NCI-H774 (cell line): ENCODE measurements around the gene FSD1.

Experiments
- DNase-seq: peaks from one replicate; lab custom pipeline; 2025; lab: John Stamatoyannopoulos, UW

The FSD1 gene

DNA sequence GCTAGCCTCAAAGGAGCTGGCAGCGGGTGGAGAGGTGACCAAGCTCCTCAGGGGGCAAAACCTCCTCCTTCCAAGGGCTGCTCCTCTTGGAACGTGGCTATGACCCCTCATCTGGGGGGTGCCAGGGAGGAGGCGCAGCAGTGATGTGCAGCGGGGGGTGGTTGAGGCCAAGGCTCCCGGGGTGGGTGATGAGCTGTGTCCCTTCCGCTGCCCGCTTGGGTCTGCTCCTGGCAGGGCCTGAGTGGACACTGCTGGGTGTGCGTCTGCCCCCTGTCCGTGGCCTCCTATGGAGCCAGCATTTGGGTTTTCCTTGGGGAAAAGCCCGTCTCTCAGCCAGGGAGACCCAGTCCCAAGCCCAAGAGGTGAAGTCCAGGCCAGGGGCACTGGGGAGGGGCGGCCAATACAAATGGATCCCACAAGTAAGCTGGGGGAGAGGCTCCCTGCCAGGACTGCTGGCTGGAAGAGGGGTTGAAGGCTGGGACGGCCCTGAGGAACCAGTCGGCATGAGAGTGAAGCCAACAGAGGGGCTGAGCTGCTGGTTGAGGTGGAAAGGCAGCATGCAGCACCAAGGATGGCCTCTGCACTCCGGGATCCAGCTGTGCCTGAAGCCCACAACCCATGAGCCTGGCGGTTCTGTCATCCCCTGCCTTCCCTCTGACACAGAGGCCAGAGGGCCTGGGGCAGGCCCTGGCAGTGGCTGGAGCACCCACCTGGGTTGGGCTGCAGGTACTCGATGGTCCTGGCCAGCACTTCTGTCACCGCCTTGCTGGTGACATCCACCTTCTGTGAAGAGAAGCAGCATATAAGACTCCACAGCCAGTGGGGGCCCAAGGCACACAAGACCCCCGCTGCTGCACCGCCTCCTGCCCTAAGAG lies 61.6 kb downstream of the FSD1 start:
- DNase-seq = no peak

DNA sequence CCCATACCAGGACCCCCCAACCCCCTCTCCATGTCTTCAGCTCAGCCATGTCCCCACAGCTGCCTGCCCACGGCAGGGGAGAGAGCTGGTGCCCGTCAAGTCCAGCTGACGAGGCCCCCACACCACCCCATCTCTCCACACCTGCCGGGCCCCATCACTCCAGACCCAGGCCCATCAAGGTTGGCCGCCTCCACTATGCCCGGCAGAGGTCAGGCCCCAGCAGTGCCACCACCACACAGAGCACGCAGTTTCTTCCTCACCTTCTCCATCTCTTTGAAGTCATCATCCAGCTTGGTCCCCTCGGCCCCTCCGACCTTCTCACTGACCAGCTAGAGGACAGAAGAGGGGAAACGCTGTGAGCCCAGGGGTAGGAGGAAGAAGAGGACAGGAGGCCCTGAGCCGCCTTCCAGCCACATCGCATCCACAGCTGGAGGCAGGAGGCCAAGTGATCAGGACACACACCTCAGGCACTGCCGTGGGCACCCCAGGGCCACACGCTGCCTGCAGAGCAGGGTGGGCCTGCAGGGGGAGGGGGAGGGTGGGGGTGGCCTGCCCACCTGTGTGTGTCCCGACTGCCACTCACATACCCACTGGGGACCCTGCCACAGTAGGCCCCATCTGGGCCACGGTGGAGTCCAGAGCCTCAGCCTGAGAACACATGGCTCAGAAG lies 62.4 kb downstream of the FSD1 start:
- no peak for DNase-seq

DNA sequence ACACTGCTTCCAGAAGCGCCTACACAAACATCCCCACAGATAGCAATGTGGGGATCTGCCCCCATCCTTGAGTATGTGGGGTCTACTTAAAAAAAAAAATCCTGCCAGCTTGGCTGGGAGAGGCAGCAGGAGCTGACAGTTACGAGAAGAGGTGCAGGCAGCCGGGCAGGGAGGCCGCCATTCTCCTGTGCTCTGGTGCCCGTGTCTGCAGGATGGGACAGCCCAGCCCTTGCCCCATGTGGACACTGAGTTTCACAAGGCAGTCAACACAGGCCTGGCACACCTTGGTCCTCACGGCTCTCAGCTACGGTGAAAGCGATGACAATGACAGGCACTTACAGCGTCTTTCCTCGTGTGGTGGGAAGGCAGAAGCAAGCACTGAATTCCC lies 62.9 kb downstream of the FSD1 start:
- DNase-seq = no peak

DNA sequence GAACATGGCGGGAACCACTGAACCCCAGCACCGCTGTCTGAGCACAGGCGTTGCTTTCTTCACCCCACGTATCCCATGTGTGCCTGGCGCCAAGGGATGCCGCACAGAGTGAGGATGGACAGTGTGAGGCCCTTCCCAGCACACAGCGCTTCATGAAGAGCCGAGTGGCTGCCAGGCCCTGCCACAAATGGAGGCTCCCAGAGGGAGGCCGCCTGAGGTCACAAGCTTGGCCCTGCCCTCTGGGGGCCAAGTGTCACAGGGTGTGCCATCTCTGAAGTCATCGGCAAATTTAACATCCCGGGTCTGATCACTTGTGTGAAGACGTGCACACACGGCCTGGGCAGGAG lies 63.4 kb downstream of the FSD1 start:
- no peak for DNase-seq

DNA sequence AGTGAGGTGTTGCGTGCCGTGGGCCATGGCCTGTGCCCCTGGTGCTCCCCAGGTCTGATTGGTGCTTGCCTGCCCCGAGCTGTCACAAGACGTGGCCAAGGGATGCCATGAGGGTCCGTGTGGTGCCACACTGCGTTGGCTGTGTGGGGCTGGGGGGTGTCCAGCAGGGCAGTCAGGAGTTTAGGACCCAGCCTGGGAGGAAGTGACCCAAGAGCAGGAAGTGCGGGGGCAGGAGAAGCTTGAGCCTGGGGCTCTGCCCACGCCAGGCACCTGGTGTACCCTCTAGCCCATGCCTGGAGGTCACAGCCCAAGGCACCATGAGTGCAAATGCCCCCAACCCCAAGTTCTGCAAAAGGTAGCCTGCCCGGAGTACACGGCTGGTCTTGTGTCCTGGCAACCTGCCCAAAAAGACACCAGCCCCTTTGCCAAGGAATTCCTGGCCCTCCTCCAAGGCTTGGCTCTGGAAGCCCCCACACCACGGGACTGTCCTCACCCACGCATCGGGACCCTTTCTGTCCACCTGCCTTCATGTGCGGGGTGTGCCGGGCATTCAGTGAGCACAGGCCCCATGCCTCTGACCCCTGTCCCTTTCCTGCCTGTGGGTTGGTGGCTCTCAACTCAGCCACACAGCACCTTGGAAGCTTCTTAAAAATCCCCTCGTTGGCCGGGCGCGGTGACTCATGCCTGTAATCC lies 63.9 kb downstream of the FSD1 start:
- DNase-seq = no peak

DNA sequence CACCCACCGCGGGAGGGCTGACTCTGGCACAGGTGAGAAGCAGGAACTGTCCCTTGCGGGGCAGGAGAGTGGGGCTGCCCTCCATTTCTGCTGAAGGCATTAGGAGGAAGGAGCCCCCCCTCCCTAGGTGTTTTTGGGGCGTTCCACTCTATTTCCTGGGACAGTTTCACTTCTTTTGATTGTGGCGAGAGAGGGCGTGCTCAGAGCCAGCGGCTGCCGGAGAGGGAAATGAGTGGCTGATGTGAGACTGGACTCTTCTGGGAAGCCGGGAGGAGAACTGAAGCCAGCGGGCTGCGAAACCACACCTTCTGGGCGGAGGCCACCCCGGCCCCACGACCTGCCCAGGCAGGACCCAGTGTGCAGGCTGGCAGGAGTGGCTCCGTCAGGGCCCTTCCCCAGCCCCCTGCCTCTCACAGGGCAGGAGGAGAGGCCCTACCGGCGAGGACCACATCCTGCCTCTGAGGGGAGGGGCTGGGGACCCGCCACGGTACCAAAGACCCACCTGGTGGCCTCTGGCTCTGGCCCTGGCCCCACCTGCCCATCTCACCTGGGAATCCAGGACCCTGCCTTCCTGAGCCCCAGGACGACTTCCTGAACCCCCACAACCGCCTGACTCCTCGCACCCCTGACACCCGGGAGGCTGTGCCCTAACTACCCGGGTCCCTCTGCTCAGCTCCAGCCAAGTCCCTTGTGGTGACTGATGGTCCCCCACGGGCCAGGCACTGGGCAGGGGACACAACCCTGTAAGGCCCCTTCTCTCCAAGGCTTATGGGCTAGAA lies 64.9 kb downstream of the FSD1 start:
- DNase-seq = no peak

DNA sequence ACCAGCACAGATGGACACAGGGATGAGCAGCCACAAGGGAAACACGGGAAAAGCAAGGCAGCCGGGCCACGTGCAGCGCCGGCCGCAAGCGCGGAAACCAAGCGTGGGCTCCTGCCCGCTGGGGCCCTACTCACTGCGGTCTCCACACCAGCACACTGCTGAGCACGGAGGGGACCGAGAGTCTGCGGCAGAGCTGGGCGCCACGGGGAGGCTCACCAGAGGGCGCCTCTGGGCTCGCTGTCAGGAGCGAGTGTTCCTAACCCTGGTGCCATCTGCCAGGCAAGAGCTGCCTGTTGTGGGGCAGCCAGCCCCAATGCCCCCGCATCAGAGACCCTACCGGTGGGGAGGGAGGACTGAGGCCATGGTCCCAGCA lies 65.5 kb downstream of the FSD1 start:
- no peak for DNase-seq

DNA sequence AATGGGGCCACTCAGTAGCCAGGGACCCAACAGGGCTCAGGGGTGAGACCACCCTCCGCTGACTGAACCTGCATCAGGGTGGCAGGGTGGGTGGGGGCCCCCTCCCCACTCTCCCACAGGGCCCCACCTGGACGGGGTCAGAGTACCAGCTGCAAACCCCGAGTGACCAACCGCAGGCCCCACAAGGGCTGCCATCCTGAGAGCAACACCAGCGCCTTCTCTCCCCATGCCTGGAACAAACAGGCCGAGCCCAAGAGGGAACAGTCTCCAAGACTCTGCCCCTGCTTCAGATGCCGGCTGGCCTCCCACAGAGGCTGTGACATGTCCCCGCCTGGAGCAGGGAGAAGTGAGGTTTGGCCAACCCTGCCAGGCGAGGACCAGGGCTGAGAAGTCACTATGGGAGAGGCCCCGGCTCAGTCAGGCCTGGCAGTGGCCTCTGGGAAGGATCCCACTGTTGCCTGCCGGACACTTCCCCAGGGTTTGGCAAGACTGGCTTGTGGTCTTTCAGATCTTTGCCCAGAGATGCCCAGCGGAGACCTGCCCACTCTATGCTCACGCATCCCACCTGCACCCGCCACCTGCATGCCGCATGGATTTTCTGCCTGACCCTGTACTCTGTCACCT lies 66.1 kb downstream of the FSD1 start:
- no peak for DNase-seq

DNA sequence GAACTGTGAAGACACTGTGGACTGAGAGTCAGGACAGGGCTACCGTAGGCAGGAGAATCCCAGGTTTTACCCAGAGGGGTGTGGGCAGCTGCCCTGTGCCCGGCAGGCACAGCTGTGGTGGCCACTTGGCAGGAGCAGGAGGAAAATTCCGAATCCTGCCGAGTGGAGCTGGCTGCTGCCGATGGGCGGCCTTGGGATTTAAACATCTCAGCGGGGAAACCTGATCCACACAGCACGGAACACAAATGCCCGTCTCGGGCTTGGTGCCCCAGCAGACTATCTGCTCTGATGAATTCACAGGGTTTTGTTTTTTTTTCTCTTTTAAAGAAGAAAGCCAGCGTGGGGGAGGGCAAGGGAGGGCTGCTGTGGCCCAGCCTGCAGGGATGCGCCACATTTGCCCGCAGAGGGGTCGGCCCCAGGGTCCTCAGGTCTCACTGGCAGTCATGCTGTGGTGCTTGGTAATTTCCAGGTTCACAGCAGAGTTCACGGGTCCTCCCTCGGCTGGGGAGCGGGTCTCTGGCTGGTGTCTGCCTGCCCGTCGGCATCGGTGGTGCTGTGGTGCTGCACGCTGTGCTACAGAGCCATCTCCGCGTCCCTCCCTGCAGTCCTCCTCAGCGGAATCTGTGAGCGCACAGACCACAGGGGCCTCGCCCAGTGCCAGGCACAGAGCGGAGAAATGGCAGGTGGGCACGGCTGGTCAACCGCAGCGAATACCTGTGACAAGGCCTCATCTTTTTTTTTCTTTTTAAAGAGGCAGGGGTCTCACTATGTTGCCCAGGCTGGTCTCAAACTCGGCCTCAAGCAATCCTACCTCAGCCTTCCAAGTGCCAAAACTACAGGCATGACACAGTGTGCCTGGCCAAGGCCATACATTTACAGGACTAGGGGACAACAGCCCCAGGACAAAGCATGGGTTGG lies 67.1 kb downstream of the FSD1 start:
- DNase-seq = no peak

DNA sequence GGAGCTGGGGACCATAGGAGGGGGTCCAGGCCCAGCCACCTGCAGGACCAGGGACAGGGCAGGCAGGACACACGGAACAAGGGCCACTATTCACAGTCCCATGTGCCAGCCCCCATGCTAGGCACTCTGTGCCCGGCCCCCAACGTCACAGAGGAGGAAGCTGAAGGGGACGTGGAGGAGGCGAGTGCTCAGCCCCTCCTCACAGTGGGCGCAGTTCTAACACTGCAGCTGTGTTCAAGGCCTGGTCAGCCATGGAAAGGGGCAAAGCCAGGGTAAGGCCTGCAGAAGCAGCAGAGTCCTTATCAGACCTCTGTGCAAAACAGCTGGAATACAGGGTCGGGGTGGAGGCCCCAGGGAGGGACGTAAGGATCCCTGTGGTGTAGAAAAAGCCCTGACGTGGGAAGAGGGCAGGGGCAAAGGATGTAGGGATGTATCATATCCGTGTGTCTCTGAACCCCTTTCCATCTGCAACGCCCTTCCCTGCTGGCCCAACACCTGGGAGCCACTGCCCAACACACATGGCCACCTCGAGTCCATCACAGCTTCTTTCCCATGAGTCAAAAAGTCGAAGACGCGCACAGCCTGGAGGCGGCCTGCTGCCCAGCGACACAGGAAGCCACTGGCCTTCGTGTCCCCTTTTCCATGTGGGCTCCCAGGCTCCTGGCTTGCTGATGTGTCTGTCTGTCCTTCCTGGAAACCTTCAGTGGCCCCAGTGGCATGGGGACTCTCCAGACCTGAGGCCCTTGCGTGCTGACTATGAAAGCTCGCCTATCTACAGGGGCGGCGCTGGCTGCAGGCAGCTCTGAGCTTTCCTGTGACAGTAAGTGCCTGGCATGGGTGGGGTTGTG lies 68.0 kb downstream of the FSD1 start:
- no peak for DNase-seq

DNA sequence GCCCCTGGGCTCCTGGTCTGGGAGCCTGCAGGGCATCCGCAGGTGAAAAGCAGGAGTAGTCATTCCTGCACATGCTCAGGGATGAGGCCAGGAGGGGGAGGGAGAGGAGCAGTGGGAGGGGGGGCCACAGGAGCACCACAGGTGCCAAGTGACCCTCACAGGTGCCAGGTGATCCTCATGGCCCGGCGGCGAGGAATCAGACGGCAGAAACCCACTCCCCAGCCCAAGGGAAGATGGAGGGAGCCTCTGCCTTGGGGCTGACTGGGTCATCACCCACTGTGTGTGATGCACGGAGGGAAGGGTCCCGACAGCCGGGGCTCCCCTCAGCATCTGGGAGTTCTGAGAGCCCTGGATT lies 68.6 kb downstream of the FSD1 start:
- DNase-seq = no peak
